Kidney (tissue), 14 donors: ENCODE data around the gene CACNB1. TPM values are rescaled to one million over a fixed set of nuclear protein-coding genes. Genes with fewer than 3 reads are reported as not detected.

Experiments used
- DNase-seq, 5 donors: peaks; one replicate each; pipeline ENCODE4 v3.0.0-alpha.2; 2013 to 2020
- FAIRE-seq: peaks from 2 replicates; lab custom pipeline; 2012; peaks lifted over from hg19 to GRCh38; lab: Jason Lieb, UNC
- H3K27ac ChIP-seq, 2 donors: one replicate each; pipeline ENCODE4 v1.7.0; 2013; ENCODE audit warnings: low read depth in 2 of 2, low read length in 2 of 2, inconsistent platforms in 1 of 2
- H3K27me3 ChIP-seq: one replicate; pipeline ENCODE4 v1.7.1; 2013; ENCODE audit warnings: low read length, inconsistent platforms; ENCODE audit not compliant: control insufficient read depth, insufficient read depth
- H3K36me3 ChIP-seq, 3 donors: one replicate each; pipeline versions ENCODE4 v1.7.0 to v1.7.1; 2013; ENCODE audit warnings: low read length in 3 of 3, control low read depth in 1 of 3, inconsistent platforms in 1 of 3; ENCODE audit not compliant: insufficient read depth in 3 of 3, control insufficient read depth in 2 of 3
- H3K4me1 ChIP-seq, 3 donors: one replicate each; pipeline versions ENCODE4 v1.7.0 to v1.7.1; 2013; ENCODE audit warnings: low read length in 3 of 3, inconsistent platforms in 1 of 3, low read depth in 1 of 3; ENCODE audit not compliant: control insufficient read depth in 2 of 3, insufficient read depth in 2 of 3
- H3K4me3 ChIP-seq, 3 donors: one replicate each; pipeline versions ENCODE4 v1.7.0 to v1.8.1; 2013; ENCODE audit warnings: low read length in 3 of 3, control low read depth in 1 of 3, inconsistent platforms in 1 of 3
- H3K9ac ChIP-seq, 3 donors: one replicate each; pipeline versions ENCODE4 v1.7.0 to v1.7.1; 2013; ENCODE audit warnings: low read length in 3 of 3, control low read depth in 1 of 3, inconsistent platforms in 1 of 3
- H3K9me3 ChIP-seq, 3 donors: one replicate each; pipeline versions ENCODE4 v1.7.0 to v1.7.1; 2013; ENCODE audit warnings: low read length in 3 of 3, control low read depth in 1 of 3, inconsistent platforms in 1 of 3; ENCODE audit not compliant: control insufficient read depth in 2 of 3, insufficient read depth in 1 of 3
- CTCF ChIP-seq: IDR thresholded peaks from 3 replicates; pipeline ENCODE4 v1.5.1; 2012; ENCODE audit warnings: mild to moderate bottlenecking, moderate library complexity, borderline replicate concordance; ENCODE audit not compliant: insufficient read depth; ENCODE audit errors: extremely low read depth
- intact Hi-C: fragments of 100-400 bp; cut with DNase I; formaldehyde crosslinking; loops from one replicate; pipeline ENCODE4 v1.11.1; 2022
- polyA plus RNA-seq: library from polyadenylated mRNA; stranded (reverse); fragments of 350-450 nt; fragmentation: Illumina TruSeq; extraction: RNeasy Lipid Tissue Mini Kit (QIAGEN cat#74804); gene quantifications from one replicate; pipeline ENCODE4 v1.2.3, GENCODE V29; 2014; ENCODE audit warnings: low read depth, low replicate concordance; ENCODE audit not compliant: insufficient read depth
- total RNA-seq: library from RNA; stranded (reverse); fragmentation: NEBNext Ultra II Directional; extraction: Animal tissue kit (Norgen Biotek cat#: 25700); gene quantifications from one replicate; pipeline ENCODE4 v1.2.1, GENCODE V29; 2021
- donor health status: control.
- donor health status: control.
- donor health status: control.
- donor health status: control.
- donor health status: control.
- donor health status: DM: yes; HTN: yes; CAD: no.
- donor health status: Normal renal cell carcinoma (clear cell type).

CACNB1 gene
- total and polyA plus RNA-seq, 2 donors from 2014 or later = 1.4 to 9.9 TPM

- TF ChIP-seq CTCF = no peak
- Histone ChIP-seq H3K9me3 (no peaks in the 10 kb centered on the region), H3K4me1 (no peaks in the 10 kb centered on the region), H3K27me3 (no peaks in the 10 kb centered on the region), H3K36me3 (no peaks in the 10 kb centered on the region), H3K4me3 (no peak overlapping the region), H3K27ac (no peak overlapping the region), H3K9ac (no peak overlapping the region)
- intact Hi-C loops = loop anchor here (10.0 kb wide), 1 partner anchor 71 kb away; no protein-coding TSS in a partner anchor
- FAIRE-seq (no peak), DNase-seq (no peak)
Observed at GRCh38 chr17:39146273-39146672, 51.2 kb downstream of the CACNB1 start.

- intact Hi-C loops = loop anchor here (10.0 kb wide), 1 partner anchor 70 kb away; no protein-coding TSS in a partner anchor
- Histone ChIP-seq H3K27me3 (no peaks in the 10 kb centered on the region), H3K9me3 (no peaks in the 10 kb centered on the region), H3K27ac (no peak overlapping the region), H3K4me1 (no peaks in the 10 kb centered on the region), H3K9ac (no peak overlapping the region), H3K36me3 (no peaks in the 10 kb centered on the region), H3K4me3 (no peak overlapping the region)
- no peak for TF ChIP-seq CTCF
- no peak for FAIRE-seq
- no peak for DNase-seq
Observed at GRCh38 chr17:39145143-39145542, 52.3 kb downstream of the CACNB1 start.

GRCh38 chr17:39144416-39144840 is 53.0 kb downstream of the CACNB1 start:
- Histone ChIP-seq H3K9me3 (no peaks in the 10 kb centered on the region), H3K27ac (peak overlapping the region in 1 of 2 donors; percentile 1), H3K36me3 (no peaks in the 10 kb centered on the region), H3K27me3 (no peaks in the 10 kb centered on the region), H3K9ac (no peak overlapping the region), H3K4me3 (no peak overlapping the region), H3K4me1 (no peaks in the 10 kb centered on the region)
- TF ChIP-seq CTCF = no peak
- intact Hi-C loops = loop anchor here (10.0 kb wide), 1 partner anchor 70 kb away; no protein-coding TSS in a partner anchor
- no peak for FAIRE-seq
- peak in 1 of 5 donors; percentile 95 for DNase-seq
